H7 (cell line): ENCODE measurements around the gene HSPG2. TPM values are rescaled to one million over a fixed set of nuclear protein-coding genes. Genes with fewer than 3 reads are reported as not detected.
A peak's percentile ranks its signal among the peaks of the same experiment; 100 is the strongest.
"Not testable (repeated sequence)": the region's sequence is repeated elsewhere in the genome, so short reads cannot be mapped to it uniquely, and the experiment has no call there.

Experiments
- DNase-seq: peaks from one replicate; pipeline ENCODE4 v3.0.0; 2012
- H3K27me3 ChIP-seq: 2 replicates; pipeline ENCODE4 v1.6.0; 2011; ENCODE audit warnings: mild to moderate bottlenecking, low read length; ENCODE audit not compliant: control insufficient read depth, insufficient read depth
- H3K36me3 ChIP-seq: replicated peaks from 2 replicates; pipeline ENCODE4 v1.5.1; 2011; ENCODE audit warnings: low read length; ENCODE audit not compliant: control insufficient read depth, insufficient read depth
- H3K4me3 ChIP-seq: 2 replicates; pipeline ENCODE4 v1.5.1; 2011; ENCODE audit warnings: low read depth, mild to moderate bottlenecking, control low read depth, low read length, moderate library complexity; ENCODE audit not compliant: insufficient read depth
- total RNA-seq: library from RNA; depleted of rRNA; stranded (reverse); fragments of >200 nt; shearing (Covaris generic); gene quantifications from 2 replicates; pipeline ENCODE4 v1.2.3, GENCODE V29; 2014

HSPG2 gene
- total RNA-seq, 1 experiment from 2014 or later, result 49.2 TPM

DNA sequence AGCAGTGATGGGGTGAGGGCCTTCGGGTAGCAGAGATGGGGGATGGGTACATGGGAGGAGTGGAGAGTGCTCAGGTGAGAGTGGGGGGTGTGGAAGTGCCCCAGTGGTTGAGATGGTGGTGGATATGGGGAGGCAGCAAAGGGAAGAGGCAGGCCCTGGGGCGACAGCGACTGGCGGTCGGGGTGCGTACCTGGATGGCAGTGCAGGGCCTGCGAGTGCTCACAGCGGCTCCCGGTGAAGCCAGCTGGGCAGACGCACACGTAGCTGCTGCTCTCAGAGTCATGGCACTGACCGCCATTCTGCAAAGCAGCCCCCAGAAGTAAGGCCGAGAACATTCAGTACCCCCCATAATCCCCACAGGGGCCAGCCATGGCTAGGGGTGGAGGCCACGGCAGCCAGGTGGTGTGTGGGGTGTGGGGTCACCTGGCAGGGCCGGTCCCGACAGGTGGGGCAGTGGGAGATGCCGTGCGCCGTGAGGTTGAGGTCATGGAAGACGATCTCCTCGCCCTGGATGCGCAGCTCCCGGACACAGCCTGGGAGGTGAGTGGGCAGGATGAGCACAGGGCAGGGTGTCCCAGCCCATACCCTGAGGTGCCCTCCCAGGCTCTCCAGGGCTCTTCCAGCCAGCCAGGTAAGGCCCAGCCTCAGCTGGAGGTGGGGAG is 106.2 kb downstream of the HSPG2 start:
- H3K36me3 ChIP-seq, result peaks cover 29% of the 10 kb centered on the region
- H3K27me3 ChIP-seq, result no peaks in the 10 kb centered on the region
- H3K4me3 ChIP-seq, result no peak overlapping the region
- DNase-seq, result no peak

DNA sequence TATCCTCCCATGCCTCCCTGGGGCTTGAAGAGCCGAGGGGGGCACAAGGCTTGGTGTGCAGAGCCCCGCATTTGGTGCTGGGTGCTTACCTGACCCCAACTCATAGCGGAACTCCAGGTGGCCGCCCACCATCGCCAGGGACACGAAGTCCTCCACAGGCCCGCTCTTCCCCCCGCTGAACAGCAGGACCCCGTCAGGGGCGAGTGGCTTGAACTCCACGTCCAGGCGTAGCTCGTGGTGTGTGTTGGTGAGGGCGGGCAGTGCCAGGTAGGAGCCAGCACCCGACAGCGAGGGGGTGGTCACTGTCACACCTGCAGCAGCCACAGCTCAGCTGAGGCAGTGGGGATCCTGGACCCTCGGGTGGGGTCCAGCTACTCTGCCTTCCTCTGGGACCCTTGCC is 107.8 kb downstream of the HSPG2 start:
- peaks cover 19% of the 10 kb centered on the region for H3K36me3 ChIP-seq
- H3K27me3 ChIP-seq, result no peaks in the 10 kb centered on the region
- DNase-seq, result no peak
- H3K4me3 ChIP-seq, result no peak overlapping the region

DNA sequence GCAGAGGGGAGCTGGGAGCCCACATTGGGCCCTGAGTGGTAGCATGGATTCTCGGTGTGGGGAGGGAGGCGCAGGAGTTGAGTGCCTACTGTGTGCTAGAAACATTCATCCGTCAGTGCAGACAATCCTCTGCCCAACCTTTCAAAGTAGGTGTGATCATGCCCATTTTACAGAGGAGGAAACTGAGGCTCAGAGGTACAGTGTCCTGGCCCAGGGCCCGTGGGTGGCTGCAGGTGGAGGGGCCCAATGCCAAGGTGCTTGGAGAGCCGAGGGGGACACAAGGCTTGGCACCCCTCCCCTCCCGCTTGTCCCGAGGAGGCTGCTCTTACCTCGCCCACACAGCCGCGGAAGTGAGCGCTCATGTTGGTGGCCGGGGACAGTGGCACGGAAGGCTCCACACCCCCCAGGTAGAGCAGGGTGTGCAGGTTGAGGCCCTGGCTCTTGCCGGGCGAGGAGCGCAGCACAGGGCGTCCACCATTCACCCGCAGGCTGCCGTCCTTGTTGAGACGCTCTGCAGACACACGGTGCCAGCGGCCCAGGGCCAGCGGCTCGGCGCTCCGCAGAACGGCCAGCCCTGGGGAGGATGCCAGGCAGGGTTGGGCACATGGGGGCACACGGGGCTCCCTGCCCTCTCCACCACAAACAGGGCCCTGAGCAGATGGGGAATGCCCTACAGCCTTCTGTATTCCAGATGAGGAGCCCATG is 108.5 kb downstream of the HSPG2 start:
- Histone ChIP-seq H3K4me3 (no peak overlapping the region), H3K36me3 (peaks cover 13% of the 10 kb centered on the region), H3K27me3 (no peaks in the 10 kb centered on the region)
- DNase-seq, result no peak

DNA sequence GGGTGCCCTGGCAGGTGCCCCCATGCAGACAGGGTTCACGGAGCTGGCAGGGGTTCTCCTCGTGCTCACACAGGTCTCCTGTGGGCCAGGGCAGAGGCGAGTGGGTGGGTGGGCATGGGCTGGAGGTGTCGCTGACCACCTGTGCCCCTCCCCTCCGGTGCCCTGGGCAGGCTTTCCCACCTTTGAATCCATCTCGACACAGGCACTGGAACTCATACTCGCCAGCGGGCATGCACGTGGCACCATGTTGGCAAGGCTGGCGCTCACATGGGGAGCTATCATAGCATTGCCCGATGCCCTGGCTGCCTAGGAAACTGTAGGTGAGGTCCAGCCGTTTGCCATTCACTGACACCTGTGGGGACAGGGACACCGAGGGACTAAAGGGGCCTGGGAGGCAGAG is 109.0 kb downstream of the HSPG2 start:
- Histone ChIP-seq H3K4me3 (no peak overlapping the region), H3K36me3 (peaks cover 10% of the 10 kb centered on the region), H3K27me3 (no peaks in the 10 kb centered on the region)
- DNase-seq, result no peak

- no peak overlapping the region for H3K4me3 ChIP-seq
- H3K27me3 ChIP-seq, result no peaks in the 10 kb centered on the region
- no peak for DNase-seq
- H3K36me3 ChIP-seq, result peaks cover 10% of the 10 kb centered on the region
Measured at GRCh38 chr1:21827141-21827679, 109.9 kb downstream of the HSPG2 start.

GRCh38 chr1:21826694-21827093 is 110.4 kb downstream of the HSPG2 start:
- H3K27me3 ChIP-seq, DNase-seq, H3K4me3 ChIP-seq, H3K36me3 ChIP-seq: not testable (repeated sequence)

GRCh38 chr1:21825393-21825792 is 111.7 kb downstream of the HSPG2 start:
- no peak overlapping the region for H3K4me3 ChIP-seq
- DNase-seq, result peak; percentile 25
- no peaks in the 10 kb centered on the region for H3K27me3 ChIP-seq
- H3K36me3 ChIP-seq, result peaks cover 7% of the 10 kb centered on the region

GRCh38 chr1:21824926-21825325 is 112.2 kb downstream of the HSPG2 start:
- no peak for DNase-seq

DNA sequence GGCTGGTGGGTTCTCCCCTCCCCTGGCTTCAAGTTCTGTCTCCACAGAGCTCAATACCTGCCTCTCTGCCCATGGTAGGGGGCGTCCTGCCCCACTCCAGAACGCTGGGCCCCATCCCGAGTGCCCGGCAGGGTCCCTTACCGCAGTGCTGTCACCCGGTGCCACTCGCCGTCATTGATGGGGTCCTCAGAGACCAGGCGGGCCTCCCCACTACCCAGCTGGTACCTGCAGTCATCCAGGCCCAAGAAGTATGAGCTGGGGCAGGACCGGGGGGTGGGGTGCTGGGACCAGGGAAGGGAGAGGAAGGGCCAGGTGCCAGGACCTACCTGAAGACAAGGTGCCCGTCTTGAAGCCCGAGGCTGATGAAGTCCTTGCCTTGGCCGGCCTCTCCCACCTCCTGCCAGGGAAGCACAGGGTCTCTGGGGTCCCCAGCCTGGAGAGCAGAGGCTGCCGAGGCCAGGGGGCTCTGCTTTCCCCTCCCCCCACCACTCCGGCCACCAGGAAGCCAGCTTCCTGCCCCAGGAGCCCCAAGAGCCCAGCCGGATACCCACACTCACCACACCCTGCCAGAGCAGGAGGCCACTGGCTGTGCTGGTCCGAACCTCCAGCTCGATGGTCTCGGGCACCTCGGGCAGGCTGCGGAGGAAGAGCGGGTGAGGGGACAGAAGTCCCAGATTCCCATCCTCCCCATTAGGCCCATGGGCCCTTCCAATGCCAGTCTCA is 113.0 kb downstream of the HSPG2 start:
- Histone ChIP-seq H3K36me3 (peaks cover 7% of the 10 kb centered on the region), H3K4me3 (no peak overlapping the region), H3K27me3 (no peaks in the 10 kb centered on the region)
- peak; percentile 53 for DNase-seq

More at GRCh38 chr1:21824926-21825325, 112.2 kb downstream of the HSPG2 start:
- no peak overlapping the region for H3K4me3 ChIP-seq
- peaks cover 7% of the 10 kb centered on the region for H3K36me3 ChIP-seq
- H3K27me3 ChIP-seq, result no peaks in the 10 kb centered on the region

DNA sequence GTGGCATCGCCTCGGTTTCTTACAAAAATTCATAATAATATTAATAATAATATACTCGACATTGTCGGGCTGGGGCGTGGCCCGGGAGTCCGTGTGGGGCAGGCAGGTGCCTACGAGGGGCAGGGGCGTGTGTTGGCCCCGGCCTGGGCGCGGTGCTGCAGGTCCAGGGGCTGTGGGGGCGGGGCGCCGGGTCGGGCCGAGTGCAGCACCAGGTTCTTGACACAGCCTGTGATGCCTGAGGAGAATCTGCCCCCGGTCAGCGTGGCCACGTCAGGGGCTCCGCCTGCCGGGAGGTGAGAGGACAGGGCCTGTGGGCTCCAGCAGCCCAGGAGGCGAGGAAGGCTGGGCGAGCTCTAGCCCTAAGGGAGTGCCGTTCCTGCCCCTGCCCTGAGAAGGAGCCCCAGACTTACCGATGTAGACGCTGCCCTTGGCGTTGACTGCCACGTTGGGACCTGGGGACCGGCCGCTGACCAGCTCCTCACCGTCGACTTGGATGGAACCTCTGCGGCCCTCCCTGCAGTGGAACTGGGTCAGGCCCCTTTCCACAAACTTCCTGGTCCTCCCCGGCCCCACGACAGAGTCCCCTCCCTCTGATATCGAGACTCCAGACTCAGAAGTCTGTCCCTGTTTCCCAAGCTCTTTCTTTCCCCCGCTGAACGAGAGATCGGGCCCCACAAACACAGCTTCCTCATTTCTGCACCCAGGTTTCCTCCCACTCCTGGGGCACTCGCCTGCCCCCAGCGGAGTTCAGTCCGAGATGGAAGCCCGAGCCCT is 113.7 kb downstream of the HSPG2 start:
- no peak overlapping the region for H3K4me3 ChIP-seq
- no peaks in the 10 kb centered on the region for H3K27me3 ChIP-seq
- peak; percentile 58 for DNase-seq
- peaks cover 6% of the 10 kb centered on the region for H3K36me3 ChIP-seq

DNA sequence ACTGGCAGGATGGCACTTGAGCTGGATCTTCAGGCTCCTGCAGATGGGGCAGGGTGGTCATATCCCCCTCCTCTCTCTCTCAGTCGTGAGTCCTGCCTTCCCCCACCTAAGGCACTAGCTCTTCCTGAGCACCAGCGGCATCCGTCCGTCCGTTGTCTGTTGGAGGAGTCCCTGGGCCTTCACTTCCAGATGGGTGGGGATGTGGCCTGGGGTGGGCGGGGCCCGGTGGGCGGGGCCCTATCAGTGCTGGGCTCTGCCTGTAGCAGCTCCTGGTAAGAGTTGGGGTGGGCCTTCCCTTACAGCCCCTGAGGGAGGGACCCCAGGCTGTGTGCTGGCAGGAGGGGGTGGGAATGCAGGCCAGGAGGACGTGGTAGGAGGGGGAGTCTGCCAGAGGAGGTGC is 114.8 kb downstream of the HSPG2 start:
- no peaks in the 10 kb centered on the region for H3K27me3 ChIP-seq
- no peak overlapping the region for H3K4me3 ChIP-seq
- H3K36me3 ChIP-seq, result peaks cover 2% of the 10 kb centered on the region
- DNase-seq, result peak; percentile 98

DNA sequence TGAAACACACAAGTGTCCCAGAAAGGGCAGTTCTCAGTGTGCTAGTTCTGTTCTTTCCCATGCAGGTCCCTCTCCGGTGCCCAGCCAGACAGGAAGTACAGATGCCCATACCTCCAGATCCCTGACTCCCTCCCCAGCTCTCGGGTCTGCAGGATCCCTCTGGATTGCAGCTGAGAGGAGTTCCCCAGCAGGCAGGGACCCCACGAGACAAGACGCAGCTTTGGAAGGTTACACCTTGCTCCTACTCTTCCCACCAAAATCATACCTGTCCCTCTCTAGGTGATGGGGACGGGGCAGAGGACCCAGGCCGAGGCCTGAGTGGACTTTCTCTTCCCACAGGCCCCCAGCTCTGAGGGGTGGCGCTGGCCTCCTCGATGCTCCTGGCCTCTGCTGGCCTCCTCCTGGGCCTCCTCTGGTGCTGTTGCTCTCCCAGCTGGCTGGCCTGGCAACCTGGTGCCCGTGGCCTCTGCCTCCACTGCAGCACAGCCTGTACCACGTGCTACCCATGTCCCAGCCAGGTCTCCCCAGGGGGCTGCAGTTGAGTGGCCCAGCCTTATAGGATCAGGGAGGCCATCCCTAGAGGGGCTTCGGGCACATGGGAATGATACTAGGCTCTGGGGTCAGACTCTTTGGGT is 115.6 kb downstream of the HSPG2 start:
- peak; percentile 43 for DNase-seq
- no peak overlapping the region for H3K4me3 ChIP-seq
- H3K36me3 ChIP-seq, result no peaks in the 10 kb centered on the region; the same call in 1 of the 2 replicates
- no peaks in the 10 kb centered on the region for H3K27me3 ChIP-seq

- Histone ChIP-seq H3K27me3 (no peaks in the 10 kb centered on the region), H3K36me3 (no peaks in the 10 kb centered on the region; the same call in 1 of the 2 replicates), H3K4me3 (no peak overlapping the region)
- peak; percentile 13 for DNase-seq
Measured at GRCh38 chr1:21820597-21821232, 116.4 kb downstream of the HSPG2 start.
